Choroid plexus epithelial cell (primary cell): ENCODE results near the gene CHSY3.

Experiments used
- DNase-seq: peaks from one replicate; pipeline ENCODE4 v3.0.0-alpha.2; 2010; ENCODE audit warnings: low read depth
- H3K4me3 ChIP-seq: 2 replicates; pipeline ENCODE4 v1.5.1; 2011; ENCODE audit warnings: low read depth, mild to moderate bottlenecking, control low read depth, low read length, moderate library complexity
- CTCF ChIP-seq: conservative IDR thresholded peaks from 2 replicates; pipeline ENCODE4 v1.5.1; 2011; ENCODE audit warnings: low read depth, mild to moderate bottlenecking, control low read depth, inconsistent platforms, low read length, moderate library complexity

Gene CHSY3

GRCh38 chr5:129945028-129945427 lies 40.8 kb downstream of the CHSY3 start:
- DNase-seq: peak; percentile 80
- H3K4me3 ChIP-seq: no peak overlapping the region
- TF ChIP-seq CTCF: no peak

GRCh38 chr5:129945774-129946270 lies 41.6 kb downstream of the CHSY3 start:
- no peak for DNase-seq
- H3K4me3 ChIP-seq: no peak overlapping the region
- no peak for TF ChIP-seq CTCF

- DNase-seq: no peak
- no peak for TF ChIP-seq CTCF
- no peak overlapping the region for H3K4me3 ChIP-seq
Observed at GRCh38 chr5:129951039-129951438, 46.8 kb downstream of the CHSY3 start.

GRCh38 chr5:129958581-129958980 lies 54.3 kb downstream of the CHSY3 start:
- no peak for TF ChIP-seq CTCF
- DNase-seq: no peak
- no peak overlapping the region for H3K4me3 ChIP-seq

GRCh38 chr5:129960831-129961230 lies 56.6 kb downstream of the CHSY3 start:
- no peak for DNase-seq

GRCh38 chr5:129962506-129962905 lies 58.2 kb downstream of the CHSY3 start:
- TF ChIP-seq CTCF: no peak
- DNase-seq: no peak
- H3K4me3 ChIP-seq: no peak overlapping the region

More at GRCh38 chr5:129960831-129961230, 56.6 kb downstream of the CHSY3 start:
- no peak for TF ChIP-seq CTCF
- H3K4me3 ChIP-seq: no peak overlapping the region

GRCh38 chr5:129963359-129963758 lies 59.1 kb downstream of the CHSY3 start:
- DNase-seq: peak; percentile 96
- no peak for TF ChIP-seq CTCF
- H3K4me3 ChIP-seq: no peak overlapping the region
